ENCODE data around the gene FER. TPM values are rescaled to one million over a fixed set of nuclear protein-coding genes. Genes with fewer than 3 reads are reported as not detected.

Gene FER
- total RNA-seq, 2 donors from 2014 or later, result 9.5 to 9.9 TPM

GRCh38 chr5:108911055-108911454, 163.4 kb downstream of the FER start:
- H3K27me3 Mint-ChIP-seq, result no peaks in the 10 kb centered on the region
- peak; percentile 38 for ATAC-seq (replicated peaks)

GRCh38 chr5:108917596-108917995, 169.9 kb downstream of the FER start:
- no peak overlapping the region for H3K4me3 Mint-ChIP-seq
- no peak overlapping the region for H3K27ac Mint-ChIP-seq
- no peaks in the 10 kb centered on the region for H3K9me3 Mint-ChIP-seq
- no peaks in the 10 kb centered on the region for H3K4me1 Mint-ChIP-seq
- H3K36me3 Mint-ChIP-seq (ENCODE audit: low read depth), result no peaks in the 10 kb centered on the region
- H3K27me3 Mint-ChIP-seq, result no peaks in the 10 kb centered on the region
- no peak for ATAC-seq (replicated peaks)

More at GRCh38 chr5:108911055-108911454, 163.4 kb downstream of the FER start:
- Mint-ChIP-seq H3K36me3 (ENCODE audit: low read depth) (no peaks in the 10 kb centered on the region), H3K27ac (no peak overlapping the region), H3K9me3 (no peaks in the 10 kb centered on the region), H3K4me3 (no peak overlapping the region), H3K4me1 (no peaks in the 10 kb centered on the region)

- ATAC-seq (replicated peaks), result peak; percentile 43
- no peaks in the 10 kb centered on the region for H3K27me3 Mint-ChIP-seq
- no peaks in the 10 kb centered on the region for H3K36me3 Mint-ChIP-seq (ENCODE audit: low read depth)
- no peaks in the 10 kb centered on the region for H3K9me3 Mint-ChIP-seq
- H3K4me3 Mint-ChIP-seq, result no peak overlapping the region
- H3K27ac Mint-ChIP-seq, result no peak overlapping the region
- H3K4me1 Mint-ChIP-seq, result no peaks in the 10 kb centered on the region
These were observed 172.1 kb downstream of the FER start for GRCh38 chr5:108919591-108920326.

GRCh38 chr5:108924457-108924961, 176.8 kb downstream of the FER start:
- Mint-ChIP-seq H3K4me3 (no peak overlapping the region), H3K4me1 (no peaks in the 10 kb centered on the region), H3K27ac (no peak overlapping the region), H3K27me3 (no peaks in the 10 kb centered on the region), H3K9me3 (no peaks in the 10 kb centered on the region), H3K36me3 (ENCODE audit: low read depth) (no peaks in the 10 kb centered on the region)
- no peak for ATAC-seq (replicated peaks)

- no peaks in the 10 kb centered on the region for H3K36me3 Mint-ChIP-seq (ENCODE audit: low read depth)
- no peaks in the 10 kb centered on the region for H3K9me3 Mint-ChIP-seq
- no peaks in the 10 kb centered on the region for H3K4me1 Mint-ChIP-seq
- no peak overlapping the region for H3K27ac Mint-ChIP-seq
- H3K4me3 Mint-ChIP-seq, result no peak overlapping the region
- H3K27me3 Mint-ChIP-seq, result no peaks in the 10 kb centered on the region
- ATAC-seq (replicated peaks), result no peak
These were observed 177.4 kb downstream of the FER start for GRCh38 chr5:108925073-108925472.

GRCh38 chr5:108930107-108930506, 182.4 kb downstream of the FER start:
- H3K9me3 Mint-ChIP-seq, result peaks cover 8% of the 10 kb centered on the region
- no peaks in the 10 kb centered on the region for H3K4me1 Mint-ChIP-seq
- no peak overlapping the region for H3K4me3 Mint-ChIP-seq
- H3K36me3 Mint-ChIP-seq (ENCODE audit: low read depth), result peaks cover 4% of the 10 kb centered on the region
- no peaks in the 10 kb centered on the region for H3K27me3 Mint-ChIP-seq
- no peak overlapping the region for H3K27ac Mint-ChIP-seq
- no peak for ATAC-seq (replicated peaks)

GRCh38 chr5:108935611-108936010, 187.9 kb downstream of the FER start:
- H3K27ac Mint-ChIP-seq, result no peak overlapping the region
- peaks cover 4% of the 10 kb centered on the region for H3K36me3 Mint-ChIP-seq (ENCODE audit: low read depth)
- no peaks in the 10 kb centered on the region for H3K27me3 Mint-ChIP-seq
- ATAC-seq (replicated peaks), result no peak
- H3K4me1 Mint-ChIP-seq, result no peaks in the 10 kb centered on the region
- H3K9me3 Mint-ChIP-seq, result peaks cover 6% of the 10 kb centered on the region
- no peak overlapping the region for H3K4me3 Mint-ChIP-seq

- Mint-ChIP-seq H3K4me3 (no peak overlapping the region), H3K27ac (no peak overlapping the region), H3K4me1 (no peaks in the 10 kb centered on the region), H3K27me3 (no peaks in the 10 kb centered on the region), H3K36me3 (ENCODE audit: low read depth) (peaks cover 2% of the 10 kb centered on the region), H3K9me3 (peaks cover 5% of the 10 kb centered on the region)
- ATAC-seq (replicated peaks), result no peak
These were observed 189.5 kb downstream of the FER start for GRCh38 chr5:108937221-108937620.

- Mint-ChIP-seq H3K9me3 (no peaks in the 10 kb centered on the region), H3K27me3 (no peaks in the 10 kb centered on the region), H3K27ac (no peak overlapping the region), H3K4me3 (no peak overlapping the region), H3K4me1 (no peaks in the 10 kb centered on the region), H3K36me3 (ENCODE audit: low read depth) (no peaks in the 10 kb centered on the region)
- ATAC-seq (replicated peaks), result no peak
These were observed 192.8 kb downstream of the FER start for GRCh38 chr5:108940506-108940905.

- Mint-ChIP-seq H3K4me1 (no peaks in the 10 kb centered on the region), H3K36me3 (ENCODE audit: low read depth) (no peaks in the 10 kb centered on the region), H3K27ac (no peak overlapping the region), H3K4me3 (no peak overlapping the region), H3K27me3 (no peaks in the 10 kb centered on the region), H3K9me3 (no peaks in the 10 kb centered on the region)
- ATAC-seq (replicated peaks), result no peak
These were observed 194.0 kb downstream of the FER start for GRCh38 chr5:108941746-108942145.

- Mint-ChIP-seq H3K4me3 (no peak overlapping the region), H3K9me3 (no peaks in the 10 kb centered on the region), H3K27ac (no peak overlapping the region), H3K4me1 (no peaks in the 10 kb centered on the region), H3K36me3 (ENCODE audit: low read depth) (no peaks in the 10 kb centered on the region), H3K27me3 (no peaks in the 10 kb centered on the region)
- no peak for ATAC-seq (replicated peaks)
These were observed 195.0 kb downstream of the FER start for GRCh38 chr5:108942701-108943100.

- H3K36me3 Mint-ChIP-seq (ENCODE audit: low read depth), result no peaks in the 10 kb centered on the region
- H3K4me1 Mint-ChIP-seq, result no peaks in the 10 kb centered on the region
- H3K9me3 Mint-ChIP-seq, result no peaks in the 10 kb centered on the region
- H3K27me3 Mint-ChIP-seq, result no peaks in the 10 kb centered on the region
- H3K27ac Mint-ChIP-seq, result no peak overlapping the region
- ATAC-seq (replicated peaks), result no peak
- H3K4me3 Mint-ChIP-seq, result no peak overlapping the region
These were observed 197.4 kb downstream of the FER start for GRCh38 chr5:108945094-108945493.

- H3K27ac Mint-ChIP-seq, result no peak overlapping the region
- no peak overlapping the region for H3K4me3 Mint-ChIP-seq
- H3K9me3 Mint-ChIP-seq, result no peaks in the 10 kb centered on the region
- H3K4me1 Mint-ChIP-seq, result no peaks in the 10 kb centered on the region
- no peaks in the 10 kb centered on the region for H3K27me3 Mint-ChIP-seq
- no peaks in the 10 kb centered on the region for H3K36me3 Mint-ChIP-seq (ENCODE audit: low read depth)
- no peak for ATAC-seq (replicated peaks)
These were observed 198.3 kb downstream of the FER start for GRCh38 chr5:108946008-108946407.

GRCh38 chr5:108947164-108947563, 199.5 kb downstream of the FER start:
- H3K4me1 Mint-ChIP-seq, result no peaks in the 10 kb centered on the region
- no peaks in the 10 kb centered on the region for H3K36me3 Mint-ChIP-seq (ENCODE audit: low read depth)
- H3K27ac Mint-ChIP-seq, result no peak overlapping the region
- no peak for ATAC-seq (replicated peaks)
- no peaks in the 10 kb centered on the region for H3K27me3 Mint-ChIP-seq
- H3K9me3 Mint-ChIP-seq, result no peaks in the 10 kb centered on the region
- no peak overlapping the region for H3K4me3 Mint-ChIP-seq

- Mint-ChIP-seq H3K36me3 (ENCODE audit: low read depth) (no peaks in the 10 kb centered on the region), H3K27me3 (no peaks in the 10 kb centered on the region), H3K4me1 (no peaks in the 10 kb centered on the region), H3K9me3 (no peaks in the 10 kb centered on the region), H3K4me3 (no peak overlapping the region), H3K27ac (no peak overlapping the region)
- ATAC-seq (replicated peaks), result no peak
These were observed 202.6 kb downstream of the FER start for GRCh38 chr5:108950276-108950675.

Data from activated T-helper 17 cell treated with anti-CD3 and anti-CD28 coated beads, Interleukin-2, amount 50 U/mL, for 72 hours (primary cell).